Measurements from ENCODE around the gene FIGN. TPM values are rescaled to one million over a fixed set of nuclear protein-coding genes. Genes with fewer than 3 reads are reported as not detected.

Gene FIGN
- total RNA-seq, 2 donors from 2014 or later: 8.9 to 9.8 TPM

GRCh38 chr2:163682695-163683094, 53.1 kb downstream of the FIGN start:
- no peak for TF ChIP-seq CTCF (IDR thresholded peaks at IDR 0.05)
- Histone ChIP-seq H3K27ac (no peak overlapping the region), H3K27me3 (no peaks in the 10 kb centered on the region), H3K4me3 (no peak overlapping the region), H3K9me3 (no peaks in the 10 kb centered on the region), H3K36me3 (no peaks in the 10 kb centered on the region), H3K4me1 (peaks cover 0 to 15% of the 10 kb centered on the region in 2 donors)
- no peak for DNase-seq (ENCODE audit: low spot score)

- Histone ChIP-seq H3K4me1 (peaks cover 0 to 9% of the 10 kb centered on the region in 2 donors), H3K27ac (peak overlapping the region in 1 of 2 donors; percentile 15)
- TF ChIP-seq CTCF (IDR thresholded peaks at IDR 0.05): no peak
These were observed 54.1 kb downstream of the FIGN start for GRCh38 chr2:163681745-163682144.

GRCh38 chr2:163675388-163675787, 60.4 kb downstream of the FIGN start:
- Histone ChIP-seq H3K4me1 (peaks cover 0 to 14% of the 10 kb centered on the region in 2 donors), H3K4me3 (no peak overlapping the region), H3K27ac (no peak overlapping the region), H3K36me3 (no peaks in the 10 kb centered on the region), H3K9me3 (no peaks in the 10 kb centered on the region), H3K27me3 (no peaks in the 10 kb centered on the region)
- DNase-seq (ENCODE audit: low spot score): no peak
- no peak for TF ChIP-seq CTCF (IDR thresholded peaks at IDR 0.05)

More at GRCh38 chr2:163681745-163682144, 54.1 kb downstream of the FIGN start:
- Histone ChIP-seq H3K27me3 (no peaks in the 10 kb centered on the region), H3K4me3 (no peak overlapping the region), H3K9me3 (no peaks in the 10 kb centered on the region), H3K36me3 (no peaks in the 10 kb centered on the region)
- DNase-seq (ENCODE audit: low spot score): peak; percentile 63

- no peak for TF ChIP-seq CTCF (IDR thresholded peaks at IDR 0.05)
- no peaks in the 10 kb centered on the region for H3K27me3 ChIP-seq
- H3K27ac ChIP-seq: no peak overlapping the region
These were observed 62.3 kb downstream of the FIGN start for GRCh38 chr2:163673522-163673921.

GRCh38 chr2:163670929-163671328, 64.9 kb downstream of the FIGN start:
- TF ChIP-seq CTCF (IDR thresholded peaks at IDR 0.05): no peak
- DNase-seq (ENCODE audit: low spot score): no peak

More at GRCh38 chr2:163673522-163673921, 62.3 kb downstream of the FIGN start:
- Histone ChIP-seq H3K4me3 (no peak overlapping the region), H3K4me1 (peaks cover 0 to 14% of the 10 kb centered on the region in 2 donors), H3K9me3 (no peaks in the 10 kb centered on the region), H3K36me3 (no peaks in the 10 kb centered on the region)
- no peak for DNase-seq (ENCODE audit: low spot score)

GRCh38 chr2:163669506-163669905, 66.3 kb downstream of the FIGN start:
- no peak overlapping the region for H3K4me3 ChIP-seq
- no peak overlapping the region for H3K27ac ChIP-seq
- peaks cover 0 to 34% of the 10 kb centered on the region in 2 donors for H3K4me1 ChIP-seq
- no peak for TF ChIP-seq CTCF (IDR thresholded peaks at IDR 0.05)
- no peak for DNase-seq (ENCODE audit: low spot score)
- H3K9me3 ChIP-seq: no peaks in the 10 kb centered on the region
- no peaks in the 10 kb centered on the region for H3K27me3 ChIP-seq
- H3K36me3 ChIP-seq: no peaks in the 10 kb centered on the region

More at GRCh38 chr2:163670929-163671328, 64.9 kb downstream of the FIGN start:
- Histone ChIP-seq H3K4me1 (peaks cover 0 to 36% of the 10 kb centered on the region in 2 donors), H3K36me3 (no peaks in the 10 kb centered on the region), H3K9me3 (no peaks in the 10 kb centered on the region), H3K27me3 (no peaks in the 10 kb centered on the region), H3K27ac (peak overlapping the region in 1 of 2 donors; percentile 52), H3K4me3 (no peak overlapping the region)
